ENCODE results near the gene KLRC1. TPM values are rescaled to one million over a fixed set of nuclear protein-coding genes. Genes with fewer than 3 reads are reported as not detected.

Gene KLRC1
- total and polyA plus RNA-seq, 2 donors (not counting 3 experiments of a cell fraction or from before 2014, with no cell fraction given), result not detected

DNA sequence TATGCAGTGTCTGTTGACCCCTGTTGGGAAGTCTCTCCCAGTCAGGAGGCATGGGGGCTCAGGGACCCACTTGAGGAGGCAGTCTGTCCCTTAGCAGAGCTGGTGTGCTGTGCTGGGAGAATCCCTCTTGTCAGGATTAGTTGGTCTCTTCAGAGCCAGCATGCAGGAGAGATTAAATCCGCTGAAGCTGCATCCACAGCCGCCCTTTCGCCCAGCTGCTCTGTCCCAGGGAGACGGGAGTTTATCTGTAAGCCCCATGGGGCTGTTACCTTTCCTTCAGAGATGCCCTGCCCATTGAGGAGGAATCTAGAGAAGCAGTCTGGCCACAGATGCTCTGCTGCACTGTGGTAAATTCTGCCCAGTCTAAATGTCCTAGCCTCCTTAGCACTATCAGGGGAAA, 13.1 kb upstream of the KLRC1 start:
- ChIA-PET POLR2A (no interaction called here), CTCF (no interaction called here)
- BruUV-seq (replicated peaks), result no TSS peak
- Histone ChIP-seq H3K4me1 (ENCODE audit: control insufficient read depth, extremely low read depth, insufficient read depth, low read length) (no peaks in the 10 kb centered on the region), H3K9me1 (replicated peaks; ENCODE audit: control insufficient read depth, extremely low read depth, insufficient read depth, low read length) (no peaks in the 10 kb centered on the region), H3K9ac (replicated peaks; ENCODE audit: extremely low read depth, insufficient read depth, low read length) (no peak overlapping the region), H3K4me3 (replicated peaks in 1 of 3; ENCODE audit: insufficient read depth in 1 of 3, low read depth in 1 of 3, low read length in 3 of 3) (no peak overlapping the region), H2AFZ (ENCODE audit: low read depth, low read length) (no peak overlapping the region), H3K36me3 (ENCODE audit: control insufficient read depth in 2 of 2, extremely low read depth in 1 of 2, insufficient read depth in 2 of 2, low read length in 2 of 2) (no peaks in the 10 kb centered on the region), H3K9me3 (replicated peaks; ENCODE audit: control insufficient read depth, insufficient read depth, low read length) (no peaks in the 10 kb centered on the region), H4K20me1 (replicated peaks; ENCODE audit: control insufficient read depth, extremely low read depth, insufficient read depth, low read length) (no peaks in the 10 kb centered on the region), H3K27ac (ENCODE audit: insufficient read depth, low read depth, low read length) (no peak overlapping the region), H3K79me2 (ENCODE audit: control insufficient read depth, insufficient read depth, low read length) (no peaks in the 10 kb centered on the region), H3K4me2 (ENCODE audit: insufficient read depth, low read length) (no peak overlapping the region), H3K27me3 (ENCODE audit: control insufficient read depth in 2 of 2, insufficient read depth in 2 of 2, low read length in 2 of 2) (peaks cover 3 to 19% of the 10 kb centered on the region in 2 experiments)
- FAIRE-seq (no peak), DNase-seq (ENCODE audit: low read depth, low spot score) (no peak)
- dilution Hi-C loops (cut with MboI; ENCODE audit: extremely low pct_ligation_motif_present, low sequenced_read_pairs) (no loop called here), intact Hi-C loops (cut with micrococcal nuclease) (no loop called here)
- TF ChIP-seq FOS (IDR thresholded peaks at IDR 0.05; ENCODE audit: borderline replicate concordance, insufficient read depth, low read length), result no peak
- TF ChIP-seq EZH2 (IDR thresholded peaks at IDR 0.05; ENCODE audit: borderline replicate concordance, low read depth, low read length, severe bottlenecking), result no peak
- TF ChIP-seq, protein P1, sequence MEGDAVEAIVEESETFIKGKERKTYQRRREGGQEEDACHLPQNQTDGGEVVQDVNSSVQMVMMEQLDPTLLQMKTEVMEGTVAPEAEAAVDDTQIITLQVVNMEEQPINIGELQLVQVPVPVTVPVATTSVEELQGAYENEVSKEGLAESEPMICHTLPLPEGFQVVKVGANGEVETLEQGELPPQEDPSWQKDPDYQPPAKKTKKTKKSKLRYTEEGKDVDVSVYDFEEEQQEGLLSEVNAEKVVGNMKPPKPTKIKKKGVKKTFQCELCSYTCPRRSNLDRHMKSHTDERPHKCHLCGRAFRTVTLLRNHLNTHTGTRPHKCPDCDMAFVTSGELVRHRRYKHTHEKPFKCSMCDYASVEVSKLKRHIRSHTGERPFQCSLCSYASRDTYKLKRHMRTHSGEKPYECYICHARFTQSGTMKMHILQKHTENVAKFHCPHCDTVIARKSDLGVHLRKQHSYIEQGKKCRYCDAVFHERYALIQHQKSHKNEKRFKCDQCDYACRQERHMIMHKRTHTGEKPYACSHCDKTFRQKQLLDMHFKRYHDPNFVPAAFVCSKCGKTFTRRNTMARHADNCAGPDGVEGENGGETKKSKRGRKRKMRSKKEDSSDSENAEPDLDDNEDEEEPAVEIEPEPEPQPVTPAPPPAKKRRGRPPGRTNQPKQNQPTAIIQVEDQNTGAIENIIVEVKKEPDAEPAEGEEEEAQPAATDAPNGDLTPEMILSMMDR (IDR thresholded peaks at IDR 0.05; ENCODE audit: extremely low read depth in 1 of 2, insufficient read depth in 1 of 2, low read depth in 1 of 2, low read length in 2 of 2), result no peak
- no peak for TF ChIP-seq GATA2 (IDR thresholded peaks at IDR 0.05; ENCODE audit: insufficient read depth, insufficient read length, low read depth, low read length)
- TF ChIP-seq, protein P2, sequence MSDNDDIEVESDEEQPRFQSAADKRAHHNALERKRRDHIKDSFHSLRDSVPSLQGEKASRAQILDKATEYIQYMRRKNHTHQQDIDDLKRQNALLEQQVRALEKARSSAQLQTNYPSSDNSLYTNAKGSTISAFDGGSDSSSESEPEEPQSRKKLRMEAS (IDR thresholded peaks at IDR 0.05; ENCODE audit: insufficient read depth, insufficient read length), result no peak
- TF ChIP-seq POLR2AphosphoS5 (IDR thresholded peaks at IDR 0.05; ENCODE audit: insufficient read depth, low read depth, low read length), result no peak
- TF ChIP-seq POLR2A (IDR thresholded peaks at IDR 0.05; ENCODE audit: low read depth, low read length), result no peak
- TF ChIP-seq JUN (IDR thresholded peaks at IDR 0.05; ENCODE audit: borderline replicate concordance, insufficient read depth, insufficient read length, low read depth), result no peak
- no peak for TF ChIP-seq MYC (IDR thresholded peaks at IDR 0.05; ENCODE audit: low read depth, low read length)

Measured in endothelial cell of umbilical vein (primary cell).